Common myeloid progenitor, CD34-positive (primary cell): ENCODE measurements around the gene SLC9A8.

ENCODE experiments used
- CTCF ChIA-PET: fragments of 350-600 bp; sonication (Branson Sonifier 250); formaldehyde crosslinking; loops from one replicate; lab custom pipeline; 2021; ENCODE audit warnings: antibody characterized with exemption; lab: Charles Lee
- POLR2A ChIA-PET: fragments of 350-600 bp; sonication (Branson Sonifier 250); formaldehyde crosslinking; loops from one replicate; lab custom pipeline; 2021; ENCODE audit warnings: antibody characterized with exemption; lab: Charles Lee
- DNase-seq, 3 donors: peaks; one replicate each; pipeline versions ENCODE4 v3.0.0 to v3.0.0-alpha.2; 2013
- H3K27ac ChIP-seq, 2 experiments: 1 replicate in 1 of 2; 2 replicates in 1 of 2; pipeline ENCODE4 v1.7.0; 2013; ENCODE audit warnings: inconsistent platforms in 2 of 2, low read length in 2 of 2, mild to moderate bottlenecking in 2 of 2, low read depth in 1 of 2, moderate library complexity in 1 of 2; ENCODE audit not compliant: severe bottlenecking in 2 of 2, insufficient read depth in 1 of 2, poor library complexity in 1 of 2
- H3K27me3 ChIP-seq, 5 experiments: replicated peaks in 2 of 5; 1 replicate in 3 of 5; 2 replicates in 2 of 5; pipeline versions ENCODE4 v1.6.1 to v1.7.0; 2013; ENCODE audit warnings: low read length in 4 of 5, mild to moderate bottlenecking in 2 of 5, moderate library complexity in 2 of 5, inconsistent platforms in 1 of 5; ENCODE audit not compliant: insufficient read depth in 5 of 5, control insufficient read depth in 4 of 5
- H3K36me3 ChIP-seq, 4 experiments: 1 replicate in 2 of 4; 2 replicates in 2 of 4; pipeline versions ENCODE4 v1.6.1 to v1.7.0; 2013; ENCODE audit warnings: low read length in 3 of 4, control low read depth in 1 of 4, mild to moderate bottlenecking in 1 of 4; ENCODE audit not compliant: control insufficient read depth in 4 of 4, insufficient read depth in 4 of 4
- H3K4me1 ChIP-seq, 4 experiments: 1 replicate in 3 of 4; 2 replicates in 1 of 4; pipeline versions ENCODE4 v1.6.1 to v1.7.1; 2013; ENCODE audit warnings: low read length in 3 of 4, mild to moderate bottlenecking in 3 of 4, control low read depth in 1 of 4, inconsistent platforms in 1 of 4, moderate library complexity in 1 of 4; ENCODE audit not compliant: control insufficient read depth in 4 of 4, insufficient read depth in 4 of 4; ENCODE audit errors: control extremely low read depth in 1 of 4
- H3K4me3 ChIP-seq, 7 experiments: 1 replicate in 4 of 7; 2 replicates in 3 of 7; pipeline versions ENCODE4 v1.5.1 to v1.7.0; 2013; ENCODE audit warnings: mild to moderate bottlenecking in 7 of 7, low read length in 6 of 7, moderate library complexity in 6 of 7, inconsistent platforms in 2 of 7, low read depth in 2 of 7, control low read depth in 1 of 7; ENCODE audit not compliant: insufficient read depth in 4 of 7, control insufficient read depth in 1 of 7; ENCODE audit errors: extremely low read depth in 1 of 7
- H3K9me3 ChIP-seq, 5 experiments: 1 replicate in 4 of 5; 2 replicates in 1 of 5; pipeline versions ENCODE4 v1.6.1 to v1.7.1; 2013; ENCODE audit warnings: low read length in 4 of 5, mild to moderate bottlenecking in 2 of 5, inconsistent platforms in 1 of 5, low read depth in 1 of 5, moderate library complexity in 1 of 5; ENCODE audit not compliant: control insufficient read depth in 4 of 5, insufficient read depth in 2 of 5; ENCODE audit errors: control extremely low read depth in 1 of 5
- WGBS: methylation state at CpG from one replicate; pipeline ENCODE4 v1.1.5; 2013; ENCODE audit not compliant: insufficient coverage; 5-methylcytosine and 5-hydroxymethylcytosine counted together

Gene SLC9A8

DNA sequence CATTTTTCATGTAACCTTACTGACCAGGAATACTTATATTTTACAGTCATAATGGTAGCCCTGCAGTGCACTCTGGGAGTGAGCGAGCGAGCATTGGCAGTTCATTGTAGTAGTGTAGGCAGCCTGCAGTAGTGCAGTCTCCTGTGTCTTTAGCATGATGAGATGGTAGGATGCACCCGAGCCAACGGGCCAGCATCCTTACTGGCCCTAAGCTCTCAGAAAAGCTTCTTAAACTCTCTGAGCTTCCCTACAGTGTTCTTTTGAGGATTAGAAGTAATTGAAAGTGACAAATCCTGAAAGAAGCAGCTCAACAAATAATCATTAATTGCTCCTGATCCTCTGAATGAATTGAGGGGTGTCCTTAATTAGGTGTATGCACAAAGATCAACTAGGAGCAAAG lies 20.9 kb downstream of the SLC9A8 start:
- Histone ChIP-seq H3K4me3 (no peak overlapping the region), H3K27me3 (no peaks in the 10 kb centered on the region), H3K9me3 (no peaks in the 10 kb centered on the region), H3K36me3 (peaks cover 0 to 43% (median 19%) of the 10 kb centered on the region in 4 experiments), H3K27ac (no peak overlapping the region), H3K4me1 (peaks cover 0 to 4% (median 0%) of the 10 kb centered on the region in 4 experiments)
- CTCF ChIA-PET, result interaction anchor here (0.7 to 1.5 kb wide), 4 partner anchors 9 to 70 kb away, joined by 3 to 6 read pairs (median 4); no protein-coding TSS in a partner anchor
- DNase-seq, result no peak
- WGBS, result no CpG with 5 or more reads among the region's 4 CpGs
- POLR2A ChIA-PET, result no interaction called here

DNA sequence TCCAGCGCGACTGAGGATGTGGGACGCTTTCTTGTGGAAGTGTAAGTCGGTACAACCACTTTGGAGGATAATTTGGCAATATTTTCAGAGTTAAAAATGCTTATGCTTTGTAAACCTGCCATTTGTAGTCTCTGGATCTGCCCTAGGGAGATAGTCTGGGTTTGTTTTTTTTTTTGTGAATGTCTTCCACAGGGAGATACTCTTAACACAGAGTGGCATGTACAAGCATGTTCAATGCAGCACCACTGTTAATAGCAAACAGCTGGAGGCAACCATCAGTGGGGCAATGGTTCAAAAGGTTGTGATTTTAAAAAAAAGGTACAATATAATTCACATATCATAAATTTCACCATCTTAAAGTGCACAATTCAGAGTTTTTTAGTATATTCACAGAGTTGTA lies 22.4 kb downstream of the SLC9A8 start:
- 100% methylated on average over 4 of the region's 4 CpGs for WGBS
- Histone ChIP-seq H3K36me3 (peaks cover 0 to 40% (median 15%) of the 10 kb centered on the region in 4 experiments), H3K9me3 (no peaks in the 10 kb centered on the region), H3K27ac (no peak overlapping the region), H3K4me1 (peaks cover 0 to 4% (median 0%) of the 10 kb centered on the region in 4 experiments), H3K4me3 (no peak overlapping the region), H3K27me3 (no peaks in the 10 kb centered on the region)
- DNase-seq, result no peak
- ChIA-PET POLR2A (no interaction called here), CTCF (interaction anchor here (1.0 kb wide), 1 partner anchor 11 kb away, joined by 3 read pairs; no protein-coding TSS in a partner anchor)

DNA sequence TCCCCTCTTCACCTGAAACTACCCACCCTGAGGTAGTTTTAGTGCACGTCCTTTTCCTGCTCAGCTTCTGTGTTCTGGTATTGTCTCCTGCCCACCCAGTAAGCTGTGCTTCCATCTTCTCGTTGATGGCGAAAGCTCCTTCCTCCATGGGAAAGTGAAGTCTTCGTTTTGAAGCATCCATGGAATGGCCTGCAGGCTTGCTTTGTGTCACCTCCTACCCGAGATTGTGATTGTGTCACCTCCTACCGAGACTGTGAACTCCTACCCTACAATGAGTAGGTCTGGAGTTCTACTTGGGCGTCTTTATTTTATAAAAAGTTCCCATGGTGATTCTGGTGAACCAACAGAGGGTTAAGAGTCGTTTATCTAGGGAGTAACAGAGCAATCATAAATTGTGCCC lies 25.9 kb downstream of the SLC9A8 start:
- no peak for DNase-seq
- Histone ChIP-seq H3K36me3 (peaks cover 3 to 26% (median 14%) of the 10 kb centered on the region in 4 experiments), H3K27me3 (no peaks in the 10 kb centered on the region), H3K4me1 (no peaks in the 10 kb centered on the region), H3K27ac (no peak overlapping the region), H3K9me3 (no peaks in the 10 kb centered on the region), H3K4me3 (no peak overlapping the region)
- 86% methylated on average over 5 of the region's 8 CpGs for WGBS
- ChIA-PET CTCF (interaction anchor here (1.0 to 1.2 kb wide), 3 partner anchors 10 to 269 kb away, joined by 3 to 5 read pairs (median 4); no protein-coding TSS in a partner anchor), POLR2A (no interaction called here)

DNA sequence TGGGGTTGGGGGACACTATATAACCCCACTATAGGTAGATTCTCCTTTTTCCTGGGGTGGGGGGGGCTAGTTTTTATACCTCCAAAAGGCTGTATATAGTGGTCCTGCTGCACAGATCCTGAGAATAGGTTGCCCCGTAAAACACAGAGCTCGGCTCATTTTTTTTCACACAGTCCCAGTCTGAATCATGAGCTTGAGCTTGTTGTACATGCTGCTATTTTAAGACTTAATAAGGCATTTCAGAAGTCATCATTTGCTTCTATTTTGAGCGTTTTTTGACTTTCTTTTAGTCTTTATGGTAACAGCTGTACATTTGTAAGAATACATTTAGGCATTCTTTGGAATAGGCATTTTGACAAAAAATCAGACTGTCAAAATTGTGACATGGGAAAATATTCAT lies 30.5 kb downstream of the SLC9A8 start:
- 89% methylated on average over 3 of the region's 3 CpGs for WGBS
- Histone ChIP-seq H3K27me3 (no peaks in the 10 kb centered on the region), H3K4me1 (peaks cover 0 to 1% (median 0%) of the 10 kb centered on the region in 4 experiments), H3K4me3 (no peak overlapping the region), H3K36me3 (peaks cover 3 to 24% (median 9%) of the 10 kb centered on the region in 4 experiments), H3K9me3 (no peaks in the 10 kb centered on the region), H3K27ac (no peak overlapping the region)
- POLR2A ChIA-PET, result no interaction called here
- DNase-seq, result no peak
- CTCF ChIA-PET, result interaction anchor here (1.4 to 9.8 kb wide), 2 partner anchors 18 to 232 kb away, joined by 5 to 138 read pairs; no protein-coding TSS in a partner anchor

DNA sequence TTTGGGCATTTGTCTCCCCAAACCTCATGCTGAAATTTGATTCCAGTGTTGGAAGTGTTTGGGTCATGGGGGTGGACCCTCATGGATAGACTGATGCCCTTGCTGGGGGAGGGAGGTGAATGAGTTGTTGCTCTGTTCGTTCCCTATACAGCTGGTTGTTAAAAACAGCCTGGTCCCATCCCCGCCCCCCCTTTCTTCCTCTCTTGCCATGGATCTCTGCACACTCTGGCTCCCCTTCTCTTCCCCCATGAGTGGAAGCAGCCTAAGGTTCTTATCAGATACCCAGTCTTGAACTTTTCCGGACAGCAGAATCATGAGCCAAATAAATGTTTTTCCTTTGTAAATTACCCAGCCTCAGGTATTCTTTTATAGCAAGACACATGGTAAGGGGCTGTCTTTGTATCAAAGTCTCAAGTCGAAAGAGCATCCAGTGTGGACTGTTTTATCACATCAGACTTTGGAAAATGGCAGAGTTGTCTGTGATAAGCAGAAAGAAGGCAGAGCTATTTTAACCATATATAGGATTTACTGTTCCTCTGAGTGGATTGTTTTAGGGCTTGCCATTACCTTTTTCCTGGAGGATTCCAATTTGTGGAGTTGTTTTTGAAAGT lies 31.2 kb downstream of the SLC9A8 start:
- Histone ChIP-seq H3K9me3 (no peaks in the 10 kb centered on the region), H3K4me1 (peaks cover 0 to 1% (median 0%) of the 10 kb centered on the region in 4 experiments), H3K27ac (peak overlapping the region in 1 of 2 experiments; percentile 37), H3K4me3 (no peak overlapping the region), H3K36me3 (peaks cover 6 to 28% (median 14%) of the 10 kb centered on the region in 4 experiments), H3K27me3 (no peaks in the 10 kb centered on the region)
- POLR2A ChIA-PET, result no interaction called here
- 75% methylated on average over 2 of the region's 4 CpGs for WGBS
- CTCF ChIA-PET, result interaction anchor here (1.4 to 9.8 kb wide), 3 partner anchors 18 to 301 kb away, joined by 5 to 138 read pairs (median 13); no protein-coding TSS in a partner anchor
- no peak for DNase-seq

DNA sequence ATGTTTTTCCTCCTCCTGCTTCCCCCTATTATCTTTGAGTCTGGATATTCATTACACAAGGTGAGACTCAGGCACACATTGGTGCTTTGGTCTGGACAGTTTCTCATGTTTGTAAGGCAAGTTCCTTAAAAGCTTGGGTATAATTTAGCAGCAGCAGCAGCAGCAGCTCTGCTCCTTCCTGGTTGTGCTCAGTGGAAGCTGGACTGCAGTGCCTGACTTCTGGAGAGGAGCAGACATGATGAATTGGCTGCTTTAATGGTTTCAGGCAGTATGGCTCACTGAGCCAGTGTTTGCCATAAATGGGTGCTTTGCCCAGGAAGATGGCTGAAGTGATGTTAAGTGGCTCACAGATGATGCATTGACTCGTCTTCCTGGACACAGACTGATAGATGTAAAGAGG lies 32.4 kb downstream of the SLC9A8 start:
- POLR2A ChIA-PET, result no interaction called here
- no peaks in the 10 kb centered on the region for H3K27me3 ChIP-seq
- no peak overlapping the region for H3K27ac ChIP-seq
- WGBS, result 91% methylated on average over 1 of the region's 1 CpG
- CTCF ChIA-PET, result interaction anchor here (0.8 to 9.8 kb wide), 10 partner anchors 8 to 311 kb away, joined by 3 to 138 read pairs (median 6); no protein-coding TSS in a partner anchor
- DNase-seq, result no peak
- H3K4me1 ChIP-seq, result peaks cover 0 to 1% (median 0%) of the 10 kb centered on the region in 4 experiments
- no peaks in the 10 kb centered on the region for H3K9me3 ChIP-seq
- peaks cover 6 to 34% (median 22%) of the 10 kb centered on the region in 4 experiments for H3K36me3 ChIP-seq
- no peak overlapping the region for H3K4me3 ChIP-seq
